DND-41 (cell line): ENCODE measurements around the gene ACTR6.

Experiments used
- ATAC-seq: fragments of 200-7000 bp; cut with Tn5 transposase; 3 replicates; pipeline ENCODE4 v1.9.1; 2021; ENCODE audit warnings: low read depth; ENCODE audit not compliant: insufficient read depth
- DNase-seq: peaks from one replicate; pipeline ENCODE4 v3.0.0-alpha.2; 2020
- H2AFZ ChIP-seq: 2 replicates; pipeline ENCODE4 v1.6.0; 2012; ENCODE audit warnings: low read depth, low read length
- H3K27ac ChIP-seq: 2 replicates; pipeline ENCODE4 v1.5.1; 2012; ENCODE audit warnings: low read length, inconsistent platforms
- H3K27me3 ChIP-seq: fragments of 200-600 bp; sonication (generic); 2 replicates; pipeline ENCODE4 v1.6.0; 2012; ENCODE audit warnings: low read length, mild to moderate bottlenecking, inconsistent platforms; ENCODE audit not compliant: insufficient read depth, poor library complexity
- H3K36me3 ChIP-seq: 2 replicates; pipeline ENCODE4 v1.5.1; 2012; ENCODE audit warnings: low read length, inconsistent platforms; ENCODE audit not compliant: insufficient read depth
- H3K4me1 ChIP-seq: 2 replicates; pipeline ENCODE4 v1.5.1; 2012; ENCODE audit warnings: mild to moderate bottlenecking, low read length; ENCODE audit not compliant: insufficient read depth
- H3K4me2 ChIP-seq: 2 replicates; pipeline ENCODE4 v1.6.0; 2012; ENCODE audit warnings: mild to moderate bottlenecking, moderate library complexity, low read length, inconsistent platforms; ENCODE audit not compliant: insufficient read depth
- H3K4me3 ChIP-seq, 2 experiments: fragments of 200-600 bp in 1 of 2; shearing (Covaris generic) in 1 of 2; 2 replicates each; pipeline ENCODE4 v1.5.1; 2012 to 2016; ENCODE audit warnings: inconsistent platforms in 2 of 2, low read length in 2 of 2, mild to moderate bottlenecking in 2 of 2, low read depth in 1 of 2, moderate library complexity in 1 of 2
- H3K79me2 ChIP-seq: 2 replicates; pipeline ENCODE4 v1.6.0; 2012; ENCODE audit warnings: low read length, inconsistent platforms; ENCODE audit not compliant: insufficient read depth
- H3K9ac ChIP-seq: 2 replicates; pipeline ENCODE4 v1.6.0; 2012; ENCODE audit warnings: low read depth, mild to moderate bottlenecking, inconsistent platforms, low read length, moderate library complexity
- H3K9me3 ChIP-seq: 2 replicates; pipeline ENCODE4 v1.5.1; 2012; ENCODE audit warnings: low read length, moderate library complexity, mild to moderate bottlenecking, inconsistent platforms; ENCODE audit not compliant: insufficient read depth, severe bottlenecking
- H4K20me1 ChIP-seq: 2 replicates; pipeline ENCODE4 v1.6.0; 2012; ENCODE audit warnings: low read length; ENCODE audit not compliant: insufficient read depth
- EZH2 ChIP-seq: IDR thresholded peaks from 3 replicates; pipeline ENCODE4 v1.6.1; 2012; ENCODE audit warnings: borderline replicate concordance, low read depth, mild to moderate bottlenecking, moderate library complexity, low read length, inconsistent platforms; ENCODE audit not compliant: severe bottlenecking
- TF ChIP-seq, protein P1 (sequence below): IDR thresholded peaks from 2 replicates; pipeline ENCODE4 v1.5.1; 2012; ENCODE audit warnings: borderline replicate concordance, low read length, moderate library complexity, mild to moderate bottlenecking; ENCODE audit not compliant: poor library complexity, severe bottlenecking; ENCODE audit errors: extremely low read depth

ACTR6 gene

GRCh38 chr12:100154474-100155247 lies 46.0 kb upstream of the ACTR6 start:
- TF ChIP-seq, protein P1, sequence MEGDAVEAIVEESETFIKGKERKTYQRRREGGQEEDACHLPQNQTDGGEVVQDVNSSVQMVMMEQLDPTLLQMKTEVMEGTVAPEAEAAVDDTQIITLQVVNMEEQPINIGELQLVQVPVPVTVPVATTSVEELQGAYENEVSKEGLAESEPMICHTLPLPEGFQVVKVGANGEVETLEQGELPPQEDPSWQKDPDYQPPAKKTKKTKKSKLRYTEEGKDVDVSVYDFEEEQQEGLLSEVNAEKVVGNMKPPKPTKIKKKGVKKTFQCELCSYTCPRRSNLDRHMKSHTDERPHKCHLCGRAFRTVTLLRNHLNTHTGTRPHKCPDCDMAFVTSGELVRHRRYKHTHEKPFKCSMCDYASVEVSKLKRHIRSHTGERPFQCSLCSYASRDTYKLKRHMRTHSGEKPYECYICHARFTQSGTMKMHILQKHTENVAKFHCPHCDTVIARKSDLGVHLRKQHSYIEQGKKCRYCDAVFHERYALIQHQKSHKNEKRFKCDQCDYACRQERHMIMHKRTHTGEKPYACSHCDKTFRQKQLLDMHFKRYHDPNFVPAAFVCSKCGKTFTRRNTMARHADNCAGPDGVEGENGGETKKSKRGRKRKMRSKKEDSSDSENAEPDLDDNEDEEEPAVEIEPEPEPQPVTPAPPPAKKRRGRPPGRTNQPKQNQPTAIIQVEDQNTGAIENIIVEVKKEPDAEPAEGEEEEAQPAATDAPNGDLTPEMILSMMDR = peak; percentile 82
- TF ChIP-seq EZH2 = no peak
- Histone ChIP-seq H3K36me3 (no peaks in the 10 kb centered on the region), H3K27me3 (no peaks in the 10 kb centered on the region), H3K9ac (no peak overlapping the region), H3K9me3 (no peaks in the 10 kb centered on the region), H3K27ac (0 out of 2 replicates have a peak overlapping the region, but pooled peaks have one; percentile 27), H4K20me1 (no peaks in the 10 kb centered on the region), H2AFZ (peak overlapping the region; percentile 30; the same call in 1 of the 2 replicates), H3K4me2 (no peak overlapping the region), H3K79me2 (no peaks in the 10 kb centered on the region), H3K4me3 (no peak overlapping the region), H3K4me1 (no peaks in the 10 kb centered on the region)
- peak; percentile 82 for ATAC-seq
- peak; percentile 70 for DNase-seq

GRCh38 chr12:100156731-100157426 lies 43.7 kb upstream of the ACTR6 start:
- H2AFZ ChIP-seq = no peak overlapping the region
- H3K4me1 ChIP-seq = no peaks in the 10 kb centered on the region
- no peaks in the 10 kb centered on the region for H3K36me3 ChIP-seq
- no peak for ATAC-seq
- H3K79me2 ChIP-seq = no peaks in the 10 kb centered on the region
- H3K27ac ChIP-seq = no peak overlapping the region
- no peak overlapping the region for H3K4me3 ChIP-seq
- TF ChIP-seq, protein P1 = no peak
- no peak for TF ChIP-seq EZH2
- no peaks in the 10 kb centered on the region for H4K20me1 ChIP-seq
- no peak overlapping the region for H3K9ac ChIP-seq
- no peak for DNase-seq
- no peaks in the 10 kb centered on the region for H3K9me3 ChIP-seq
- no peaks in the 10 kb centered on the region for H3K27me3 ChIP-seq
- H3K4me2 ChIP-seq = no peak overlapping the region

- H2AFZ ChIP-seq = no peak overlapping the region
- ATAC-seq (no peak), DNase-seq (no peak)
- H3K27ac ChIP-seq = no peak overlapping the region
- no peak overlapping the region for H3K4me2 ChIP-seq
- H3K9ac ChIP-seq = no peak overlapping the region
- H3K4me3 ChIP-seq = no peak overlapping the region
- no peaks in the 10 kb centered on the region for H3K27me3 ChIP-seq
- no peak for TF ChIP-seq EZH2
- TF ChIP-seq, protein P1 = no peak
- H3K9me3 ChIP-seq = no peaks in the 10 kb centered on the region
- no peaks in the 10 kb centered on the region for H4K20me1 ChIP-seq
- no peaks in the 10 kb centered on the region for H3K79me2 ChIP-seq
- H3K36me3 ChIP-seq = no peaks in the 10 kb centered on the region
- H3K4me1 ChIP-seq = no peaks in the 10 kb centered on the region
Measured at GRCh38 chr12:100157427-100157821, 43.2 kb upstream of the ACTR6 start.
